ENCODE measurements around the gene FASTKD2.

- no peak for TF ChIP-seq CTCF (IDR thresholded peaks at IDR 0.05)
- no peak for TF ChIP-seq POLR2A (IDR thresholded peaks at IDR 0.05)
Measured at GRCh38 chr2:206721256-206721920, 44.0 kb upstream of the FASTKD2 start.
